ENCODE results near the gene PLCG1.
"Not testable (repeated sequence)": the region's sequence is repeated elsewhere in the genome, so short reads cannot be mapped to it uniquely, and the experiment has no call there.

GRCh38 chr20:41118159-41118558 lies 19.2 kb upstream of the PLCG1 start:
- TF ChIP-seq, protein P1, sequence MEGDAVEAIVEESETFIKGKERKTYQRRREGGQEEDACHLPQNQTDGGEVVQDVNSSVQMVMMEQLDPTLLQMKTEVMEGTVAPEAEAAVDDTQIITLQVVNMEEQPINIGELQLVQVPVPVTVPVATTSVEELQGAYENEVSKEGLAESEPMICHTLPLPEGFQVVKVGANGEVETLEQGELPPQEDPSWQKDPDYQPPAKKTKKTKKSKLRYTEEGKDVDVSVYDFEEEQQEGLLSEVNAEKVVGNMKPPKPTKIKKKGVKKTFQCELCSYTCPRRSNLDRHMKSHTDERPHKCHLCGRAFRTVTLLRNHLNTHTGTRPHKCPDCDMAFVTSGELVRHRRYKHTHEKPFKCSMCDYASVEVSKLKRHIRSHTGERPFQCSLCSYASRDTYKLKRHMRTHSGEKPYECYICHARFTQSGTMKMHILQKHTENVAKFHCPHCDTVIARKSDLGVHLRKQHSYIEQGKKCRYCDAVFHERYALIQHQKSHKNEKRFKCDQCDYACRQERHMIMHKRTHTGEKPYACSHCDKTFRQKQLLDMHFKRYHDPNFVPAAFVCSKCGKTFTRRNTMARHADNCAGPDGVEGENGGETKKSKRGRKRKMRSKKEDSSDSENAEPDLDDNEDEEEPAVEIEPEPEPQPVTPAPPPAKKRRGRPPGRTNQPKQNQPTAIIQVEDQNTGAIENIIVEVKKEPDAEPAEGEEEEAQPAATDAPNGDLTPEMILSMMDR (IDR thresholded peaks at IDR 0.05; ENCODE audit: low read depth, low read length, poor library complexity, severe bottlenecking), result not testable (repeated sequence)
- not testable (repeated sequence) for TF ChIP-seq EZH2phosphoT487 (IDR thresholded peaks at IDR 0.05; ENCODE audit: borderline replicate concordance, low read length)

Measured in DOHH2 (cell line).